NCI-H2196 treated with DMSO at 0.1 percent for 48 hours (cell line): ENCODE results near the gene MAST4.

ENCODE experiments used
- DNase-seq: peaks from one replicate; lab custom pipeline; 2025; ENCODE audit not compliant: unreplicated experiment; lab: John Stamatoyannopoulos, UW

Gene MAST4

GRCh38 chr5:66947458-66947857 lies 351.3 kb downstream of the MAST4 start:
- DNase-seq = no peak

DNA sequence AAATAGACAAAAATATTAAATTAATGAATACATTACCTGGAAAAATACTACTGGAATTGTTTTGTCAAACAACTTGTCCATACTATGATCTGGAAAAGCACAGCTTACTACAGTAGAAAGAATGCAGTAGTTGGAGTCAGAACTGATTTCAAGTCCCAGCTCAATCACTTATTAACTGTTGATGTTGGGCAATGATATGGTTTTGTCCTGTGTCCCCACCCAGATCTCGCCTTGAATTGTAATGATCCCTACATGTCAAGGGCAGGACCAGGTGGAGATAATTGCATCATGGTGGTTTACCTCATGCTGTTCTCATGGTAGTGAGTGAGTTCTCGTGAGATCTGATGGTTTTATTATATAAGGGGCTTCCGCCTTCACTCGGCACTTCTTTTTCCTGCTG lies 352.9 kb downstream of the MAST4 start:
- DNase-seq = no peak

DNA sequence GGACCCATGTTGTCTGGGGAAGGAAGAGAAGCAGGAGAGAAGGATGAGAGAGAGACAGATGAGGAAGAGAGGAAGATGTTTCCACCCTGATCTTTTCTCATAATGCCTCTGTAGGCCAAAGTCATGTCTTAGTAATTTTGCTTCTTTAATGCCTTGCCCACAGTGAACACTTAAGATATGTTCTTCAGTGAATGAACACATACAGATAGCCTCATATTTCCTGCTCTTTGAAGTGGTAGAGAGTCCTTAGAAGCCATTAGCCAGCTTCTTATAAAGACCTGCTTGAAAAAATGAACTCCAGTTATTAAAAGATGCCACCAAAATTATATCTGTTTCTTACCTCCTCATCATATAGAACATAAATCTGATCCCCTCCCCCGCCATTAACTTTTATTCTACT lies 356.0 kb downstream of the MAST4 start:
- no peak for DNase-seq

DNA sequence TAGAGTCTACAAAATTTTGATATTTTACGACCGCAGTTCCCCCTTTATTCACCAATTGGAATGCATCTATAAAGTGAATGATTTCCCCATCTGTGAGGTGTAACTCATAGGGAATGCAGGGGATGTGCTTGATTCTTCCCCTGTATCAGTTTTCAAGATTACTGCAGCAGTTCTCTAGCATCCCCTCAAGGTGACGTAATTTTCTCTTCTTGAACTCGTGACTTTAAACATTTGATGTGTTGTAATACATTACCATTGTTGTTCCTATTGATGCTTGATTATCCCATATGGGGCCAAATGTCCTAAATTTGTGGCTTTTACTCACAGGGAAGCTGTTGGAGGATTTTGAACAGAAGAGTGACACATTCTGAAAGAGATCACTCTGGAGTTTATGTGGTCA lies 360.2 kb downstream of the MAST4 start:
- no peak for DNase-seq

GRCh38 chr5:66958201-66958979 lies 362.2 kb downstream of the MAST4 start:
- no peak for DNase-seq

DNA sequence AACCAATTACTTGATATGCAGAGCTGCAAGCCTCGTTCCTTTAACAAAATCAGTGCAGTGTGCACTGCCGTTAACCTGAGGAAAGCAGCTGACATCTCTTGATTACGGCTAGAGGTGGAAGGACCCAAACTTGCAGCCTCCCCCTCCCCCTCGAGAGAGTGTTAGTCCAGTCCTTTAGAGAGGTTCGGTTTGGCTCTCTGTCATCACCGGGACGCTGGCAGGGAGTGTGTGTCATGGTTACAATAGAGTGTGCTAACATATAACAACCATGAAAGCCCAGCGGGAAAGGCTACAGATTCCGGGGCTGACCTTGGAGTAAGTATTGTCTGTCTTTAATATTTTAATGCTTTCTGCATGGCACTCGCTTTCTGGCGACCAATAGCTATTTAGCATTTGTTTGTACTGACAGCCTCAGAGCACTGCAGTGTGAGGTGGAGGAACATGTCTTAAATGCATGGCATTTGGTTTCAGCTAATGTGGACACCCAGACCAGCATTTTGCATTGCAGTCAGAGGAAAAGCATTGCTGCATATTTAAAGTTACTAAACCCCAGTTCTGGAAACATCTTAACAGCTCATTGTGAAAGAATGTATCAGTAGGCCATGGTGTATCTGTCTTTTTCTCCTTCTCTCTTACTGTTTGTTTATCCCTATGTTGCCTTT lies 362.9 kb downstream of the MAST4 start:
- DNase-seq = no peak

DNA sequence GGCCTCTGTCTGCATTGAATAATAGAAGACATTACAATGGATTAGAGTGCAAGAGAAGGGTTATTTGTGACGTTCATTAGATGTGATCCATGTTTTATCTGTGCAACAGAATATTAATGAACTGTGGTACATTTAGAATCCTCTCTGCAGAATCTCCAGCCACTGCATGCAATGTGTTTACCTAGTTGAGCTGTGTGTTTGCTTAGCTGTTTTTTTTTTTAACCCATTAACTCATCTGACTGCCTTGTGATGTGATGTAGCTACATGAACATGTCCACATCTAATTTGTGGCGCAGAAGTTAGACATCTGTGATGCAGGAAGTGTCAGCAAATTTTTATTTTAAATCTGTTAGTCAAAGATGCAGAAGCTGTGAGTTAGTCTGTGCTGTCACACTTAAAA lies 363.5 kb downstream of the MAST4 start:
- no peak for DNase-seq

DNA sequence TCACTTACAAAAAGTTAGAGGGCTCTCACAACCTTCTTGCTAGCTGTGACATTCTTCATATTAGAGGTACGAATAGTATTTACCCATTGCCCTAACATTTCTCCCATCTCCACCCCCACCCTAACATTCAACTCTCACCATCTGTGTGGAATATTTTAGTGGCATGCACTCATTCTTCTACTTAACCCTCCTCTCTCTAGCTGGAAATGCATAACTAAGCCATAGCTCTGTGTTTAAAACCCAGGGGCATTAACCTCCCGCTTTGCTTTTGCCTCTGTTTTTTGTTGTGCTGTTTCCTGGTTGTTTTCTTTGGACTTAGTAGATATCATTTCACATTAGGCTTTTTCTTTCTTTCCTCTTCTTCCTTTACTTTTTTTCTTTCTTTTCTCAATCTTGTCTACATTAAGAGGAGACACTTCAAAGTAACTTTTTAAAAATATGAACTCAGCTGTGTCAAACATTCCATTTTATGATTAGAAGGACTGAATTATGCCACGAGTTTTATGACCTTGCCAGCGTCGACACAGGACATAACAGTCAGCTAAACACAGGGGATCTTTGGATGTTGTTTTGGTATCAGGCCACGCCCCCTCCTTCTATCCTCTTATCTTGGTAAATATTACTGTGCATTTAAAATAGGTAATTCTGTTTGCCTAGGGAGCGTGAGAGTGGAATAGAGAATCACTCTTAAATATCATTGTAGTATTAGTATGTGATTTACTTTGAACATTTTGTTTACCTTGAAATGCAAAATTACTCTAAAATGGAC lies 364.4 kb downstream of the MAST4 start:
- no peak for DNase-seq

GRCh38 chr5:66963559-66963971 lies 367.4 kb downstream of the MAST4 start:
- no peak for DNase-seq

- DNase-seq = no peak
Measured at GRCh38 chr5:66966439-66966838, 370.2 kb downstream of the MAST4 start.

DNA sequence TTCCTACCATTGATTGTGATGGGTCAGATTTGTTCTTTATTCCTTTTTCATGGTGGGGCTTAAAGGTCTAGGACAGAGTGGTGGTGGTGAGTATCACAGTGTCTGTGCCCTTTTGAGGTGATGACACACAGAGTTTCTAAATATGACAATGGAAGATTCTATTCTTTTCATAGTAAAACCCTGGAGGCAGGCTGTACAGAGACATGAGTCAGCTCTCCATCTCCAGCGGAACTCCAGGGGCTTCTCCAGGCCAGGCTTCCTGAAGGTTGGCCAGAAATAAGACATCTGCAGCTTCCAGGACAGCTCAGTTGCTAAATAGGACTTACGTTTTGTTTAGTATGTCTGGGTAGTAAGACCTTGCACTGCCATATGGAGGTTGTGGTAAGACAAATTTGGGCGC lies 370.9 kb downstream of the MAST4 start:
- DNase-seq = no peak

GRCh38 chr5:66967826-66968262 lies 371.7 kb downstream of the MAST4 start:
- DNase-seq = no peak

DNA sequence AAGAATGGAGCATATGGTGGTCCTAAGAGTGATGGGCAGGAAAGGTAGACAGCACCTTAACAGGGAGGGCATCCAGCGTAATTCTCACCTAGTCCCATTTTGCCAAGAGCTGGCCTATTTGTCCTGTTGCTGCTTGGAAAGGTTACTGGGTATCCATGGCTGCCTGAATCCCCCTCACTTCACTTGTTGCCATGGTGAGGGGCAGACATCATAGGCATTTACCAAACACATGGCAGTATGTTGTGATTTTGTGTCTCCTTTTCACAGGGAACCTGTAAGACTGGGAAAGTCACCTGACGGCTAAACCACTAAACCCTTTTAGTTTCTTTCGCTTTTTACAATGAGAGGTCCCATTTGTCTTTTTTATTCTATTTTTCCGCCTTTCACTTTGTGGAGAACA lies 373.3 kb downstream of the MAST4 start:
- DNase-seq = no peak

DNA sequence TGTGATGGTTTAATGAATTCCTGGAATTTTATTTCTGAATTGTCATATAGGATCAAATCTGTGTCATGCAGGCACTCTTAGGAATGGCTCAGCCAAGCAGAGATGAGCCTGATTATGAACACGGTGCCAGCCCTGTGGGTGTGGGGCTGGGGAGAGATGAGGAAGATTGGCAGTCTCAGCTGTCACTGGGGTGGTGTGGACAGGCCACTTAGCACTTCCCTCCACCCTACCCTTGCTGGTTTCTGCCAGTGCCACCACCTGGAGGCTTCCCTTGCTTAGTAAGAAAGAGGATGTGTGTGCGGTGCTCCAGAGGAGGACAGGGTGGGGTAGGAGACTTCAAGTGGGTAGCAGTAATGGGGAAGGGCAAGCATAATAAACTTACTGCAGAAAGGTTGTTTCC lies 373.8 kb downstream of the MAST4 start:
- no peak for DNase-seq

DNA sequence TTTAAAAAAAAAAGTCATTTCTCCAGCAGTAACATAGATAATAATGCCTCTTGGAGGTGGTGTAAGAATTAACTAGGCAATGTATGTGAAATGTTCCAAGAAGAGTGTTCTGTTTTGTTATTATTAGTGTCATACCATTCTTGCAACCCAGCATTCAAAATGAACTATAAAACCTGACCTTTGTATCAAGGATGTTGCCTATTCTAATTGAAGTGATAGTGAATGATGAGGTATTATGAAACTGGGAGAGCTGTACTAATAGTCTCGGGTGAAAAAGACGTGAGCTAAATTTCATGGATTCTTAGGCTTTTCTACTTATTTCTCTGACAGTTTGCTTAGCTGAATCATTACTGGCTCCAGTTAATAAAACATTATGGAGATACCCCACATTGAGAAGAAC lies 375.8 kb downstream of the MAST4 start:
- no peak for DNase-seq

GRCh38 chr5:66974256-66974655 lies 378.1 kb downstream of the MAST4 start:
- no peak for DNase-seq

GRCh38 chr5:66976108-66976507 lies 379.9 kb downstream of the MAST4 start:
- DNase-seq = no peak

GRCh38 chr5:66979738-66980137 lies 383.5 kb downstream of the MAST4 start:
- DNase-seq = no peak

DNA sequence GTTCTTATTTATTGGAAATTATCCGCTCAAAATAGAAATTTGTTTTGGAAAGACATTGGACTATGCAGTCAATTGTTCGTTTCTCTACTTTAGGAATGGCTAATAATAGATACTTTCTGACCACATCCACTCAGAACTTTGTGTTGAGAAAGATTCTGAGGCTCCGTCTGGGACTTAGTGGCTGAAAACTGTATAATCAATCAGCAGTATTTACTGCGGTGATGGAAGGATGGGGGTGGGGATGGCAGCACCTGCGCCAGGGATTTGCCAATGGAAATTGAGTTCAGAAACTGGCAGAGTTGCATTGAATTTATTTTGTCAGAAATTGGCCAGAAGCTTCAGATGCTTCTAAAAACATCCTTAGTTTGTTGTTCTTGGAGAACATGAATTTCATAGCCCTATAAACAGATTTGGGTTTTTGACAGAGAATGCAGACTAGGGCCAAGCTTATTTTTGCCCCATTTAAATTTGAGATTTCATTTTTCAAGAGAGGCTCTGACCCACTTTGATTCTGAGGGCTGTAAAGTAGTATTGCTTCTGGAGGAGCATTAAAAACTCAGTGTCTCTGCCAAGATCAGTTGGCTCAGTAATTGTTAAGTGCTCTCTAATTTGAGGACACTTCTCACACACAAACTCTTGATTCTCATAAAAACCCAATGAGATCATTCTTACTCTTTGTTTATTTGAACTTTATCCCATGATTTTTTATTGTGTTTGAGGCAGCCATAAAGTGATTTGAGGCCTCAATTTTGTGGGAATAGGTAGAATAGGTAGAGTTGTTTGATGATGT lies 385.3 kb downstream of the MAST4 start:
- no peak for DNase-seq

- DNase-seq = no peak
Measured at GRCh38 chr5:66982056-66982387, 385.8 kb downstream of the MAST4 start.

GRCh38 chr5:66982470-66982869 lies 386.3 kb downstream of the MAST4 start:
- DNase-seq = no peak
